NK-92 (cell line): ENCODE results near the gene AHSP.
"Not testable (repeated sequence)": the region's sequence is repeated elsewhere in the genome, so short reads cannot be mapped to it uniquely, and the experiment has no call there.

Experiments
- DNase-seq: peaks from one replicate; lab custom pipeline; 2025; ENCODE audit not compliant: unreplicated experiment; lab: John Stamatoyannopoulos, UW

Gene AHSP

DNA sequence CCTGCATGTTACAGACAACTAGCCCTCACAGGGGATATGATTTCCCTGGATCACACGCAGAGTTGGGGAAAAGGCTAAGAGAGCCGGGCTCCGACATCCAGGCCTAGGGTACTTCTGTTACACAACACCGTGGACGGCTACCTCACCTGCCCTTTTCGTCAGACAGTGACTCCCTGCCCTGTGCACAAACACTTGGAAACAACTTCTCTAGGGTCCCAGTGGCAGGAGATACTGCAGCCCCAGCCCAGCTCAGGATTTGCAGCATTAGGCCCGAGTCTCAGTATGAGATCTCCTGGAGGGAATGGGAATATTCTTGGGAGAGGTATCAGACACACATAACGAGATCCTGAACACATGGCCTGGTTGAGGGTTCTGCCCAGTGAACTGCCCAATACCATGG is 27.8 kb upstream of the AHSP start:
- DNase-seq: no peak

DNA sequence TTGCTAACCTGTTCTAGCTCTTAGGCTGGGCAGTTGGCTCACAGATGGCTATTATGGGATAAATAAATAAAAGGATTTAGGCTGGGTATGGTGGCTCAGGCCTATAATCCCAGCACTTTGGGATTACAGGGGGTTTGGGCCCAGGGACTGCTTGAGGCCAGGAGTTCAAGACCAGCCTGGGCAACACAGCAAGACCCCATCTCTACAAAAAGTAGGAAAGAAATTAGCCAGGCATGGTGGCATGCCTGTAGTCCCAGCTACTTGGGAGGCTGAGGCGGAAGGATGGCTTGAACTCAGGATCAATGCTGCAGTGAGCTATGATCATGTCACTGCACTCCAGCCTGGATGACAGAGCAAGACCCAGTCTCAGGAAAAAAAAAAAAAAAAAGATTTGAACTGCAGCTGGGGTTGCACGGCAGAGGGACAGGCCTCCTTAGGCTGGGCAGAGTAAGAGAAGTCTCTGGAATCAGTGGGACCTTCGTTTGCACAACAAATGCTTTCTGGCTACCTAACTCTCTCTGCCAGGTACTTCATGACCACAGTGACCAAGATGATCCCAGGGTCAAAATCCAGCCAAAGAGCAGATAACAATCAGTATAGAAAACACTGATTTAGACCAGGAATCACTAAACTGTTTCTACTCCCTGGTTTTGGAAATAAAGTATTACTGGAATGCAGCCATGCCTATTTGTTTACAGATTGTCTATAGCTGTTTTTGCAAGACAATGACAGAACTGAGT is 26.3 kb upstream of the AHSP start:
- no peak for DNase-seq

GRCh38 chr16:31501966-31502348 is 25.7 kb upstream of the AHSP start:
- no peak for DNase-seq

DNA sequence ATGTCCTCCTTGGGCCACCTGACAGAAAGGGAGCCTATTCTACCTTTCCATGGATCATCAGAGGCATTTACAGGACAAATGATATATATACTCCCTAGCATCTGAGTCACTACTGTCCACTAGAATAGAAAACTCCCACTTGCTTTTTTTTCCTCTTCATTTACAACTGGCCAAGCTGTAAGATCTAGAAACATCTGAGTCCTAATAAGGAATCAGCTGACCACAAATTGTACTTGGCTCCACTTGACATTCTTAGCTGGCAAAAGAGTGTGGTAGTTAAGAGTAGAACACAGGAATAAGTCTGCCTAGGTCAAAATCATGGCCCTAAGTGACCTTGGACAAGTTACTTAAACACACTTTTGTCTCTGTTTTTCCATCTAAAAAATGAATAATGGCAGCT is 24.7 kb upstream of the AHSP start:
- no peak for DNase-seq

GRCh38 chr16:31503555-31503954 is 24.1 kb upstream of the AHSP start:
- not testable (repeated sequence) for DNase-seq

- no peak for DNase-seq
Observed at GRCh38 chr16:31504159-31504558, 23.5 kb upstream of the AHSP start.

- no peak for DNase-seq
Observed at GRCh38 chr16:31505483-31505882, 22.2 kb upstream of the AHSP start.

GRCh38 chr16:31507617-31507928 is 20.1 kb upstream of the AHSP start:
- no peak for DNase-seq

DNA sequence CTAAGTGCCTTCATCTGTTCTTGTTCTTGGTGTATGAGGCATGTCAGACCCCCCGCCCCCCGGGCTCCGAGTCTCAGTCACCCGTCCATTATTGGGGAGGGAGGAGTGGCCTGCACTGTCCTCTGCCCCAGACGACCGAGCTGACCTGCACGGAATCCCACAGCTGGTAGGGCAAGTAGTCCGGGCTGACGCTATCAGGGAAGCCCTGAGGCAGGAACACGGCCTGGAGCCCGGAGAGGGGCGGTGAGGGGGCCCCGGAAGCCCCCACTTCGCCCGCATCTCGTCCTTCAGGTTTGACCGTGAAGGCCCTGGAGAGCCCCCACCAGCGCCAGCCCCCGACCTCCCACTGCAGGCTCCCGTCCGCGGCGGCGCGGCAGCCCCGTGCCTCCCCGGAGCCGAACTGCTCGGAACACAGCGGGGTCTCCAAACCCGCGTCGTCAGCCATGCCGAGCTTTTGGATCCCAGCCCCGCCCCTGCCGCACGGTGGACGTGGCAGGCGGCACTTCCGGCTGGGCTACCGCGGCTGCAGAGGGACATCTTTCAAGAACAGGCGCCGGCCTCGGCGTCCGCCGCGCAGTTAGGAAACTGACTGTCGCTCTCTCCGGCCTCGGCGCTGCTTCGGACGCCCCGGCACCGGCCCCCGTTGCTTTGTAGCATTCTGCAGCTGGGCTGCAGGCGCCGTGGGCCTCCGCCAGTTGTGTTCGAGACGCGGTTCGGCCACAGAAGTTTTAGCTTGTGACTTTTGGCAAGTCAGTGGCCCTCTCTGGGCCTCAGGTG is 19.6 kb upstream of the AHSP start, which contains the start of gene RUSF1:
Gene RUSF1, minus strand, starts transcription at position 463 of the 777 bp plus-strand sequence. Its CDS starts 18 bp downstream, at position 445.
- no peak for DNase-seq

GRCh38 chr16:31508706-31509195 is 18.9 kb upstream of the AHSP start:
- DNase-seq: no peak

GRCh38 chr16:31513126-31513525 is 14.6 kb upstream of the AHSP start:
- no peak for DNase-seq

DNA sequence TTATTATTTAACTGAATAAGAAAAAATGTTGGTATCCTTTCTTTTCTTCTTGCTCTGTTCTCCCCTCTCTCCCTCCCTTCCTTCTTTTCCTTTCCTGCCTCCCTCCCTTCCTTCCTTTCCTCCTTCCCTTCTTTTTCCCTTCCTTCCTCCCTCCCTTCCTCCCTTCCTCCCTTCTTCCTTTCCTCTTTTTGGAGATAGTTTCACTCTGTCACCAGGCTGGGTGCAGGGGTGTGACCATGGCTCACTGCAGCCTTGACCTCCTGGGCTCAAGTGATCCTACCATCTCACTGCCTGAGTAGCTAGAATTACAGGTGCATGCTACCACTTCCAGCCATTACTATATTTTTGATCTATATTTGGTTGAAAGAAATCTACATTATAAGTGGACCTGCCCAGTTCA is 13.8 kb upstream of the AHSP start:
- DNase-seq: no peak

DNA sequence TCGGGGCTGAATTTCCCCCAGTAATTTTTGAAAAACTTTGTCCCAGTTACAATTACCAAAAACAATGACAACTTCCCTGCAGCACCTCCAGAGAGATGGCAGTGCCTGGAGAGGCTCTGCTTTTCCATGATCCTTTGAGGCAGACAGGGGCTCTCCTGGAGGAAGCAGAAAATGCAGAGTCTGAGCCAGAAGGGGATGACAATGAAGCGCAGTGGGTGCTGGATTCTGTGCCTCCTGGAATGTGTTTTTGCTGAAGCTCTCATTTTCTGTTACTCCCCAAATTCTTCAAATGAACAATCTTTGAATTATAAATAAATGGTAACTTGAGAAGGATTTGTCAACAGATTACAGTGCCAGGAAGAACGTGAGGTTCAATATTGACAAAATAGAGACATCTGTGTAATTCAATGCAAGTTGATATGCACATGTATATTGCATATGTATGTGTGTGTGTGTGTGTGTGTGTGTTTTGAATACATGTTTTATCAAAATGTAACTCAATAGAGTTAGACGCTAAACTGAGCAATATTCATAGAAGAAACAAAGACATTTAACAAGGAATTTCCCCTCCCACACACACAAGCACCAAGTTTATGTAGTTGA is 9.8 kb upstream of the AHSP start:
- no peak for DNase-seq

GRCh38 chr16:31519759-31520431 is 7.8 kb upstream of the AHSP start:
- no peak for DNase-seq

- no peak for DNase-seq
Observed at GRCh38 chr16:31521368-31521767, 6.3 kb upstream of the AHSP start.

DNA sequence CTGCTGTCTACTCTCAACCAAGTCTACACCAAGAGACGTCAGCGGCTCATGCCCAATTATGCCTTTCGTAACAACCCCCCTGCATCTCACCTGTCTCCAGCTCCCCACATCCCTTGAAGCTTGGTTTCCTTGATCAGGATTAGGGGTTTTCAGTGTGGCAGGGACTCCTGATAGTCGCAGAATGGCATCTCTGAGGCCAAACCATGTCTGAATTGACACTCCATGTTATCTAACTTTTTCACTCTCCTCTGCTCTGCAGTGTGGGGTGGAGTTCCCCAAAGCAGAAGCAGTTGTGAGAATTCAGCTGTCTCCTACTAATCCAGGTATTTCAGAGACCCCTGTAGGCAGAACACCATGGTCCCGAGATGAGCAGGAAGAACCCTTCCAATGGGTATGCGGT is 5.6 kb upstream of the AHSP start:
- no peak for DNase-seq

DNA sequence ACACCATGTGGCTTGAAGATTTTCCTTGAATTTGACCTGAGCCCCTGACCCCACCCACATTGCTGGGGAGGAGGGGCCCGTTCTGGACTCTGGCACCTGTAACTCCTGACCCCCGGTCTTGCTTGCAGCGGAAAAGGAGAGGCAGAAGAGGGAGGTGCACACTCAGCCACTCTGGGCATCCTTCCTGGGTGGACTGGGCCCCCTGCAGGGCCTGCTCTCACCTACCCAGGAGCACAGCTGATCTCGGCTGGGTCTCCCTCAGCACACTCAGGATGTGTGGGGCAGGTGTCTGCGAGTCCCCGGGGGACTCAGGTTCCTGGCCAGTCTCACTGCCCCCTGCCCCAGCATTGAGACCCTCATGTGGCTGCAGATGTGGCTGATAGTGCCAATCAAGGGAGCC is 3.9 kb upstream of the AHSP start:
- DNase-seq: not testable (repeated sequence)

- no peak for DNase-seq
Observed at GRCh38 chr16:31525113-31525512, 2.6 kb upstream of the AHSP start.

- DNase-seq: no peak
Observed at GRCh38 chr16:31528523-31529107, 915 bp downstream of the AHSP start.

GRCh38 chr16:31529108-31529936 is 1.6 kb downstream of the AHSP start:
- DNase-seq: no peak
